ENCODE data around the gene PHF13.

Gene PHF13

GRCh38 chr1:6613361-6614018, at the start of gene PHF13:
Gene PHF13 (plus strand): TSS chr1:6613731. CDS start chr1:6614067, 336 bp downstream.
- H3K27ac ChIP-seq (ENCODE audit: poor library complexity, severe bottlenecking), result peak within 1 kb of the TSS; percentile 71
- no peaks in the 10 kb centered on the region for H3K27me3 ChIP-seq (ENCODE audit: insufficient read depth, poor library complexity, severe bottlenecking)
- ATAC-seq (ENCODE audit: low read depth) (peak; percentile 92), DNase-seq (ENCODE audit: low spot score) (peak; percentile 98)
- no peak for TF ChIP-seq CTCF (IDR thresholded peaks at IDR 0.05; ENCODE audit: poor library complexity, severe bottlenecking)
- H3K4me1 ChIP-seq (ENCODE audit: insufficient read depth, poor library complexity, severe bottlenecking), result peaks cover 14% of the 10 kb centered on the region
- H3K4me3 ChIP-seq (ENCODE audit: severe bottlenecking), result peak within 1 kb of the TSS; percentile 66
- H3K36me3 ChIP-seq (ENCODE audit: low read depth), result peaks cover 13% of the 10 kb centered on the region
- no peaks in the 10 kb centered on the region for H3K9me3 ChIP-seq (ENCODE audit: severe bottlenecking)

- no peaks in the 10 kb centered on the region for H3K27me3 ChIP-seq (ENCODE audit: insufficient read depth, poor library complexity, severe bottlenecking)
- TF ChIP-seq CTCF (IDR thresholded peaks at IDR 0.05; ENCODE audit: poor library complexity, severe bottlenecking), result no peak
- H3K4me3 ChIP-seq (ENCODE audit: severe bottlenecking), result no peak overlapping the region
- H3K27ac ChIP-seq (ENCODE audit: poor library complexity, severe bottlenecking), result no peak overlapping the region
- ATAC-seq (ENCODE audit: low read depth) (no peak), DNase-seq (ENCODE audit: low spot score) (no peak)
- no peaks in the 10 kb centered on the region for H3K4me1 ChIP-seq (ENCODE audit: insufficient read depth, poor library complexity, severe bottlenecking)
- H3K36me3 ChIP-seq (ENCODE audit: low read depth), result no peaks in the 10 kb centered on the region
- H3K9me3 ChIP-seq (ENCODE audit: severe bottlenecking), result no peaks in the 10 kb centered on the region
Observed at GRCh38 chr1:6569033-6569432, 44.5 kb upstream of the PHF13 start.

GRCh38 chr1:6570100-6570499, 43.4 kb upstream of the PHF13 start:
- TF ChIP-seq CTCF (IDR thresholded peaks at IDR 0.05; ENCODE audit: poor library complexity, severe bottlenecking), result no peak
- no peak overlapping the region for H3K27ac ChIP-seq (ENCODE audit: poor library complexity, severe bottlenecking)
- DNase-seq (ENCODE audit: low spot score) (no peak), ATAC-seq (ENCODE audit: low read depth) (no peak)
- no peak overlapping the region for H3K4me3 ChIP-seq (ENCODE audit: severe bottlenecking)
- H3K4me1 ChIP-seq (ENCODE audit: insufficient read depth, poor library complexity, severe bottlenecking), result no peaks in the 10 kb centered on the region
- no peaks in the 10 kb centered on the region for H3K36me3 ChIP-seq (ENCODE audit: low read depth)
- H3K9me3 ChIP-seq (ENCODE audit: severe bottlenecking), result no peaks in the 10 kb centered on the region
- no peaks in the 10 kb centered on the region for H3K27me3 ChIP-seq (ENCODE audit: insufficient read depth, poor library complexity, severe bottlenecking)

- Histone ChIP-seq H3K27ac (ENCODE audit: poor library complexity, severe bottlenecking) (no peak overlapping the region), H3K36me3 (ENCODE audit: low read depth) (no peaks in the 10 kb centered on the region), H3K4me3 (ENCODE audit: severe bottlenecking) (no peak overlapping the region), H3K27me3 (ENCODE audit: insufficient read depth, poor library complexity, severe bottlenecking) (no peaks in the 10 kb centered on the region), H3K9me3 (ENCODE audit: severe bottlenecking) (no peaks in the 10 kb centered on the region), H3K4me1 (ENCODE audit: insufficient read depth, poor library complexity, severe bottlenecking) (no peaks in the 10 kb centered on the region)
- DNase-seq (ENCODE audit: low spot score), result no peak
- no peak for ATAC-seq (ENCODE audit: low read depth)
- no peak for TF ChIP-seq CTCF (IDR thresholded peaks at IDR 0.05; ENCODE audit: poor library complexity, severe bottlenecking)
Observed at GRCh38 chr1:6570987-6571386, 42.5 kb upstream of the PHF13 start.

GRCh38 chr1:6572653-6573383, 40.7 kb upstream of the PHF13 start:
- DNase-seq (ENCODE audit: low spot score) (no peak), ATAC-seq (ENCODE audit: low read depth) (no peak)
- no peaks in the 10 kb centered on the region for H3K9me3 ChIP-seq (ENCODE audit: severe bottlenecking)
- H3K27me3 ChIP-seq (ENCODE audit: insufficient read depth, poor library complexity, severe bottlenecking), result no peaks in the 10 kb centered on the region
- no peak overlapping the region for H3K4me3 ChIP-seq (ENCODE audit: severe bottlenecking)
- no peak overlapping the region for H3K27ac ChIP-seq (ENCODE audit: poor library complexity, severe bottlenecking)
- no peaks in the 10 kb centered on the region for H3K36me3 ChIP-seq (ENCODE audit: low read depth)
- no peak for TF ChIP-seq CTCF (IDR thresholded peaks at IDR 0.05; ENCODE audit: poor library complexity, severe bottlenecking)
- no peaks in the 10 kb centered on the region for H3K4me1 ChIP-seq (ENCODE audit: insufficient read depth, poor library complexity, severe bottlenecking)

Measured in RWPE2 (cell line).